Measurements from ENCODE around the gene SMAD6. TPM values are rescaled to one million over a fixed set of nuclear protein-coding genes. Genes with fewer than 3 reads are reported as not detected.

SMAD6 gene
- total and polyA plus RNA-seq, 9 donors, result 3.8 to 20.3 (median 13.9) TPM

DNA sequence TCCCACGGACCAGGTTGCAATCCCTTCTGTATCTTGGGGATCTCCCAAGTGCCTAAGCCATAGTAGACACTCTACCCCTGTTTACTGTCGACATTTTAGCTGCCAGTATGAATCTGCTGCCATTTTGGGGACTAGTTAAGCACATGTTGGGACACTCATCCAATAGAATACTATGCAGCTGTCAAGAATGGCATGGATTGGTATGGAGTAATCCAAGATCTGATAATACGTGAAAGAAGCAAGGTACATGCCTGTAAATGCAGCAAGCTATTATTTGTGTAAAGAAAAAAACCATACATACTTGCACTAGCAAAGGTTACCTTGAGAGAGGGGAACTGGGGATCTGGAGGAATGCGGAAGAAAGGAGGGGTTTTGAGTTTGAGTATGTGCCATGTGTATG is 129.3 kb downstream of the SMAD6 start:
- TF ChIP-seq EP300 (IDR thresholded peaks at IDR 0.05), result no peak
- H3K4me1 ChIP-seq (ENCODE audit: insufficient read depth), result no peaks in the 10 kb centered on the region
- no peak overlapping the region for H3K4me3 ChIP-seq
- intact Hi-C loops (cut with DNase I), result no loop called here
- no peak overlapping the region for H3K27ac ChIP-seq
- no peak for DNase-seq
- no peaks in the 10 kb centered on the region for H3K27me3 ChIP-seq
- WGBS, 3 donors, result 91 to 96% (median 94%) methylated on average over 4 of the region's 4 CpGs
- H3K36me3 ChIP-seq, result no peaks in the 10 kb centered on the region
- no peaks in the 10 kb centered on the region for H3K9me3 ChIP-seq

DNA sequence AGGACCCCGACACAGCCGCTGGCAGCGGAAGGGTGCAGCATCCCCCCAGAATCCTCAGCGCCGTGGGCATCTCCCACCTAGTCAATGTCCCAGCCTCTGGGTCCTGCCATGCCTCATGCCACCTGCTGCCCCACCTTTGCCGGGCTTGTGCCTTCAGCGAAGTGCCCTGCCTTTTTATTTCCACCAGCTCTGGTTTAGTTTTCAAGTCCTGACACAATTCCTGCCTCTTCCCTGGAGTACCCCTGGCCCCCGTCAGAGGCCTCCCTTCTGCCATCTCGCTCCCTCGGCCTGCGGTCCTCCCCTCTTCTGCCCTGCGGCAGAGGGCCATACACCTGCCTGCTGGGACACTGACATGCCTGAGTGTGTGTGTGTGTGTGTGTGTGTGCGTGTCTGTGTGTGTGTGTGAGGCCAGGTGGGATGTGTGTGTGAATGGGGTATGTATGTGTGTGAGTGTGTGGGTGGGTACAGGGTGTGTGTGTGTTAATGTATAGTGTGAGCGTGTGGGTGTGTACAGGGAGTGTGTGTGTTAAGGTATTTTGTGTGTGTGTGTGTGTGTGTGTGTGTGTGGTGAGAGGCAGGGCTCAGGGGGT is 129.9 kb downstream of the SMAD6 start:
- intact Hi-C loops (cut with DNase I), result no loop called here
- WGBS, 3 donors, result 88 to 95% (median 93%) methylated on average over 14 of the region's 14 CpGs
- Histone ChIP-seq H3K36me3 (no peaks in the 10 kb centered on the region), H3K4me3 (no peak overlapping the region), H3K9me3 (no peaks in the 10 kb centered on the region), H3K4me1 (ENCODE audit: insufficient read depth) (no peaks in the 10 kb centered on the region), H3K27me3 (no peaks in the 10 kb centered on the region), H3K27ac (no peak overlapping the region)
- TF ChIP-seq POLR2A (IDR thresholded peaks at IDR 0.05) (no peak), EP300 (IDR thresholded peaks at IDR 0.05) (no peak)
- TF ChIP-seq, protein P1, sequence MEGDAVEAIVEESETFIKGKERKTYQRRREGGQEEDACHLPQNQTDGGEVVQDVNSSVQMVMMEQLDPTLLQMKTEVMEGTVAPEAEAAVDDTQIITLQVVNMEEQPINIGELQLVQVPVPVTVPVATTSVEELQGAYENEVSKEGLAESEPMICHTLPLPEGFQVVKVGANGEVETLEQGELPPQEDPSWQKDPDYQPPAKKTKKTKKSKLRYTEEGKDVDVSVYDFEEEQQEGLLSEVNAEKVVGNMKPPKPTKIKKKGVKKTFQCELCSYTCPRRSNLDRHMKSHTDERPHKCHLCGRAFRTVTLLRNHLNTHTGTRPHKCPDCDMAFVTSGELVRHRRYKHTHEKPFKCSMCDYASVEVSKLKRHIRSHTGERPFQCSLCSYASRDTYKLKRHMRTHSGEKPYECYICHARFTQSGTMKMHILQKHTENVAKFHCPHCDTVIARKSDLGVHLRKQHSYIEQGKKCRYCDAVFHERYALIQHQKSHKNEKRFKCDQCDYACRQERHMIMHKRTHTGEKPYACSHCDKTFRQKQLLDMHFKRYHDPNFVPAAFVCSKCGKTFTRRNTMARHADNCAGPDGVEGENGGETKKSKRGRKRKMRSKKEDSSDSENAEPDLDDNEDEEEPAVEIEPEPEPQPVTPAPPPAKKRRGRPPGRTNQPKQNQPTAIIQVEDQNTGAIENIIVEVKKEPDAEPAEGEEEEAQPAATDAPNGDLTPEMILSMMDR (IDR thresholded peaks at IDR 0.05), result no peak
- peak in 1 of 5 donors; percentile 8 for DNase-seq

Other genes starting within 250 kb of the SMAD6 start
- 10 to 100 TPM; 14.6 to 33.4 (median 28.2) TPM for gene SNAPC5, start 204.5 kb upstream of the SMAD6 start, total RNA-seq
- 10 to 100 TPM; 21.2 to 33.2 TPM for gene SNAPC5, start 204.5 kb upstream of the SMAD6 start, polyA plus RNA-seq
- gene RPL4, start 197.4 kb upstream of the SMAD6 start, total RNA-seq, result 1,000 to 10,000 TPM; 3,226 to 5,904 (median 4,447) TPM
- gene RPL4, start 197.4 kb upstream of the SMAD6 start, polyA plus RNA-seq, result 1,000 to 10,000 TPM; 5,574 to 6,065 TPM
- gene ZWILCH, start 196.9 kb upstream of the SMAD6 start, total RNA-seq, result 1 to 10 TPM; 3.5 to 9.6 (median 6.8) TPM
- 1 to 10 TPM; 5.2 TPM for gene ZWILCH, start 196.9 kb upstream of the SMAD6 start, polyA plus RNA-seq
- gene LCTL, start 136.2 kb upstream of the SMAD6 start, total RNA-seq, result not detected
- gene LCTL, start 136.2 kb upstream of the SMAD6 start, polyA plus RNA-seq, result under 1 TPM in 1 of 2 donors, not detected in 1; 0.23 TPM